ENCODE measurements around the gene PITPNB.
A peak's percentile ranks its signal among the peaks of the same experiment; 100 is the strongest.

Gene PITPNB

DNA sequence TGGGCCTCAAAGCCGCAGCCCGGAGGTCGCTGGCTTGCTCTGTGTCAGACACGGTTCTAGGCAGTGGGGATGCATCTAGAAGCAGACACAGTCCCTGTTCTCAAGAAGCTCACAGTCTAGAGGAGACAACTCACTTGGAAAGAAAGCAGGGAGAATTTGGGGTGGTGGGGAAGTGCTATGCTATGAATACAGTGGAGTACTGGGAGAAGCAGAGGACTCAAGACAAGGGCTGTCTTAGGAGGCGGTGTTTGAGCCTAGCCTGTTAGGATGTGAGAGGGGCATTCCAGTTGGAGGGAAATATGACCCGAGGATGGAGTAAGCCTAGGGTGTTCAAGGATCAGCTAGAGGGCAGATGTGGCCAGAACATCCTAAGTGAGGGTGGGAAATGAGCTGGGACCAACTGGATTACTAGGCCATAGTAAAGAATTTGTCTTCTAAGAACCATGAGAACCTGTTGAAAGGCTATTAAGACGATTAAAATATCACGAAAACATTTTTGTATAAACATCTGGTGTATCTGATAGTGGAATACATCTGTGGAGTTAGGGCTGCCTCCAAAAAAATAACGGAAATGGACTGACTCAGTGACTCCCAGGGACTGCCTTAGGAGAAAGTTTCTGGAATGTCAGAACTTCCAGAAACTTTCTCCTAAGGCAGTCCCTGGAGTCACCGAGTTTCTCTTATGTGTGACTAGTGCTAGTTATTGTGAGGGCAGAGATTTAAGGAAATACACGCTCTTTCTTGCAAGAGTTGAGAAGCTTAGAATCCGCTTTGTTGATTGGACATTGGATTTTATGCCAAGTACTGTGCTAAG lies 1.1 kb upstream of the PITPNB start:
- peak; percentile 25 for DNase-seq (ENCODE audit: low spot score)

DNA sequence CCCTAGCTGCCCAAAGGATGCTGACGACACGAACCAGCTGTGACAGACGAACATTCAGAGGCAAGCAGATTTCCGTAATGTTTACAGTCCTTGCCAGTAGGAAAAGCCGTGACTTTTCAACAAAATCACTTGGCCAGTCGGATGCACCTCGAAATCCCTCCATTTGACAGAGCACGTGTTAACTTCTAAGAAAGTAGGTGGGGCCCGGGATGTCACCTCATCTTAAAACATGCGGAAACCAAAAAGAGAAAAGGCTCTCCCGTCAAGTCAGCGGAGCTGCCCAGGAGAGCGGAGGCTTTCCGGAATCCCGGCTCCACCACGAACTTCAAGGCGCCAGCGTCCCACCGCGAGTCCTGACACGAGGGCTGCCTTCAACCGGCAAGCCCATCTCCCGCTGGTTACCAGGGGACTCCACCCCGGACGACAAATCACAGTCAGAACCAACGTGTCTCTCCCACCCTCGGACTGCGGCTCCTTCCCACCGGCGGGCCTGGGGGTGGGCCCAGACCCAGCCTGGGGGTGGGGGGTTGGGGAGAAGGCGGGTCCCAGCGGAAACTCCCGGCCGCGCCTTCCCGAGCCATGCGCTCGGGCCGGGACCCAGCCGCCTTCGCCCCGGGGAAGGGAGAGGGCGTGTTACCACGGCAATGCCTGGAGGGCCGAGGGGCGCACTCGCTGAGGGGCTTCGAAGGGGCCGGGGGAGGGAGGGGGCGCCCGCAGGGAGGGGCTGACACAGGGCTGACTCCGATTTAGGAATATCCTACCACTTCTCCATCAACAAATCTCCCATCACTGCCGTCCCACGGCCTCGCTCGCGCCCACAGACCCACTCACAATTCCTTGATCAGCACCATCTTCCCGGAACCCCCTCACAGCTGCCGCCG lies 475 bp downstream of the PITPNB start:
- DNase-seq (ENCODE audit: low spot score), result peak; percentile 21

DNA sequence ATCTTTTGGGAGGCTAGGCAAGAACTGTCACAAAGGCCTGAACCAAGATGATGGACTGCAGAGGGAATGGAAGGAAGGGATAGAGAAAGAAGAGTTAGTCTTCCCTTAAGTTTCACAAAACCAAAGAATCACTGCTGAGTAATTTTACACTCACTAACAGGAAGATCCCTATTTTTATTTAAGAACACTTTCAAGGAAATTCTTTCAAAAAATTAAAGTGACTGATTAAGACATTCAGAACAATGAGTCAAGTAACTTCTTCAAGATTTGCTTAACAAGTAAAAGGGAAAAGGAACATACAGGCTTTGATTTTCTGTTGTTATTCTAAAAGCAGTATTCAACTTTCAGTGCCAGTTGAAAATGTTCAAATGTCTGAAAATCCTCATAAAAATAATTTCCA lies 3.1 kb downstream of the PITPNB start:
- DNase-seq (ENCODE audit: low spot score), result no peak

DNA sequence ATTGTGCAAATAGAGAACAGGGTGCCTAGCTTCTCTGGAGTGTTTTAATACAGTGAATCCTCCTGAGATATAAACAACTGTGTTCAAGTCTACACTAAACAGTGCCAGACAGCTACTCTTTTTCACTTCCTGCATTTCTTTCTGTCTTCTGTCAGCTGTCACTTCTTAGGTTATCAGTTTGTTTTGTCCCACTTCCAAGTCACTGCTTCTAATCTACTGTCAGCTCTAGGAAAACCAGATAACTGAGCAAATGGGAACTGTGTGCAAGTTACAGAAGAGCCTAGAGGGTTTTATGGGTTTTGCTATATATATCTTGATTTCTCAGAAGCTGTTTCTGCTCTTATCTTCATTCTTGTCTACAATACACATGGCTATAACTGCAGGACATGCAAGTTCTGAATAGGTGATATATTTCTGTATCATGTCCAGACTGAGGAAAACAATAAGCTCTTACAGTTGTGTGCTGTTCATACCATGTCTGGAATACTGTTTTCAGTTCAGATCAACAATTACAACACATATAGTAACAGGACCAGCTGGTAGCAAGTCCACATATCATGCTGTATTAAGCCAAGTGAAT lies 5.8 kb downstream of the PITPNB start:
- DNase-seq (ENCODE audit: low spot score), result no peak

DNA sequence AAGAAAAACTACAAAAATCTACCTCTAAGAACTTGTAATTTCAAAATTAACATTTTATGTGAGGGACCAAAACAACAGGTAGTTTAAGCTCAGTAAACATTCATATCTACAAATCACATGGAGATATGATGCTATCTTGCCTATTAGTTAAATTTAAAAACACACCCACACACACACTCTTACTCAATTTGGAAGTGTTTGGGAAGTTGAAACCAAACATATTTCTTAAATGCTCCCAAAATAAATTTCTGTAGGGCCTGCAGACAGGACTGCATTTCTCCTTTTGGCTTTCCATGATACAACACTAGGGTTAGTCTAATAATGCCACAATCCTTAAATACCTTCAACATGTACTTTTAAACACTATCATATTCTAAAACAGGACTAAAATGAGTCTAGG lies 7.0 kb downstream of the PITPNB start:
- no peak for DNase-seq (ENCODE audit: low spot score)

DNA sequence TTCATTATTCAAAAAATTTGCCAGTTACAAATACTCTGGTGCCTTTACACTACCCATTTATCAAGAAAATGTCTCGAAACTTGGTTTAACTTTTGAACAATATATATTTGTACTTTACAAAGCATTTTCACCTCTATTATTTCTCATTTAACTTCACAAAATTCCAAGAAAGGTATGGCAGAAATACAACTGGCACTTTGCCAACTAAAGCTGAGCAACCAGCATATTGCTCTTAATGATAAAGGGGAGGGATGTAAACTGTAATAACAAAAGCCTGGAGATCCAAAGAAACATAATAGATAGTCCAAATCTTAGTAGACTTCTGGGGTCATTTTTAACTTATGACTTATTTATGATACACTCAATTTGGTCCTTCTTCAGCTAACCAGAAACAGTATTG lies 7.7 kb downstream of the PITPNB start:
- no peak for DNase-seq (ENCODE audit: low spot score)

DNA sequence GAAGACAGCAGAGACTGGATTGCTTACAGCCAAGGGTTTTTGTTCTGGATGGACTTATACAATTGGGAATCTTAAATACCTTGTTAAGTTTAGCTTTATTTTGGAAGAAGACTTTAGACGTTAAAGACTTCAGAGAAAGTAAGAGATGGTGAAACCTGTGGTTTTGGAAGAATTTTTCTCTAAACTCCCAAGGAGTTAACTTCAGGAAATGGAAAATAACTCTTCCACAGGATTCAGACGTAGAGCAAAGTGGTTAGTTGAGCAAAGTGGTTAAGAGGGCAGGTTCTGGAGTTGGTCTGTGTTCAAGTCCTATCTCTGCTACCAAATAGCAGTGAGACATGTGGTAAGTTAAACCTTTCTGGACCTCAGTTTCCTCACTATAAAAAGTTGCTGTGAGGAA lies 12.8 kb downstream of the PITPNB start:
- DNase-seq (ENCODE audit: low spot score), result no peak

DNA sequence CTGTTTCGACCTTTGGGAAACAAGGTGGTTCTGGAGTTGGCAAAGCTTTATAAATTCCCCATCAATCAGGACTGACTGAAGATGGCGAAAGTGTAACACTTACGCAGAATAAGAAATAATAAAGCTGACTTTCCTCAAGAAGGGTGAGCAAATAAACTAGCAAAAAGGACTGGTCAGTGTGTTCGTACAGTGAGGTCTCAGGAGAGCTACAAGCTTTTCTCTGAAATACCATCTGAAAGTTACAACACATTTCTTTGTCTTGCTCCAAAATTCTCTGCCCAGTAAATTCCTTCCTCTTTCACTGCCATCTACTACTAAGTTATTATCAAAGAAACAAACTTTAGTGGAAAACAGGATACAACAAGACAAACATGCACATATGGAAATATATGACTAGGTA lies 13.4 kb downstream of the PITPNB start:
- DNase-seq (ENCODE audit: low spot score), result no peak

DNA sequence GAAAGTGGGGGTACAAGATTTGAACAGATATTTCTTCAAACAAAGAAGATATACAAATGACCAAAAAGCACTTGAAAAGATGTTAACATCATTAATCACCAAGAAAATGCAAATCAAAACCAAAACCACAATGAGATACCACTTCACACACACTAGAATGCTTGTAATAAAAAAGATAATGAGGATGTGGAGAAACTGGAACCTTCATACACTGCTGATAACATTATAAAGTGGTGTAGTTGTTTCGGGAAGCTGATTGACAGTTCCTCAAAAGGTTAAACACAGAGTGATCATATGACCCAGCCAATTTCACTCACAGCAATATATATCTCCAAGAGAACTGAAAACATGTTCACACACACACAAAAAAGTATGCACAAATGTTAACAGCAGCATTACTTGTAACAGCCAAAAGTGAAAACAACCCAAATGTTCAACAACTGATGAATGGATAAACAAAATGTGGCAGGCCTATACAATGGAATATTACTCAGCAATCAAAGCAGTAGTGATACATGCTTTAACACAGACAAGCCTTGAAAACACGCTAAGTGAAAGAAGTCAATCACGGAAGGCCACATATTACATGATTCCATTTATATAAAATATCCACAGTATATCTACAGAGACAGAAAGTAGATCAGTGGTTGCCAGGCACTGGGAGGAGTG lies 15.1 kb downstream of the PITPNB start:
- no peak for DNase-seq (ENCODE audit: low spot score)

DNA sequence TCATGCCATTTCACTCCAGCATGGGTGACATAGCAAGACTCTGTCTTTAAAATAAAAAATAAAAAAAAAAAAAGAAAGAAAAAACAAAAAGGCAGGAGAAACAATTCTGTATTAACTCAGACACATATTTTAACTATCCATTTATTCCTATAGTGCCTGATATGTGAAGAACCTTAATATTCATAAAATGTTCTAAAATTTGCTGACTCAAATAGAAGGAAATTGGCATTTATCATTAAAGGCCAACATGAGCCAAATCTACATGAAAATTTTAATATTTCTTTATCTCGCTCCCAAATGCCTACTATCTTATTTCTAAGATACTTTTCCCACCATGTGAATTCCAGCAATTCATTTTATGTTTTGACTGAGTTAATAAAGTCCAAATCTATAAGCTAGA lies 18.9 kb downstream of the PITPNB start:
- no peak for DNase-seq (ENCODE audit: low spot score)

DNA sequence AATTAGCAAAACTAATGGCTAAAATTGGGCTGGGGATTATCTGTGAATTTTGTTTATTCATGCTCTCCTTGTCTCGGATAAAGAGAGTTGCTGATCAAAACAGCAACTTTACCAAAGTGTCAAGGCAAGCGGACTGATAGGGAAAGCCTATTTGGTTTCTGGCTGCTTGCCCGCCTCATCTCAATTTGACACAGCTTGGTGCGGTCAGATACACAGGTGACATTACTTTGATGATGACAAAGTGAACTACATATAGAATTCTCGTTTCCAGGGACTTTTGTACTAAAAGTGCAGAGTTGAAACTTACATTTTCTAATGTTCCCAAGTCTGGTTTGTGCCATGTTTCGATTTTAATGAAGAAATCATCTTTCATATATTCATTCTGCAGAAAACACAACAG lies 22.8 kb downstream of the PITPNB start:
- DNase-seq (ENCODE audit: low spot score), result no peak

DNA sequence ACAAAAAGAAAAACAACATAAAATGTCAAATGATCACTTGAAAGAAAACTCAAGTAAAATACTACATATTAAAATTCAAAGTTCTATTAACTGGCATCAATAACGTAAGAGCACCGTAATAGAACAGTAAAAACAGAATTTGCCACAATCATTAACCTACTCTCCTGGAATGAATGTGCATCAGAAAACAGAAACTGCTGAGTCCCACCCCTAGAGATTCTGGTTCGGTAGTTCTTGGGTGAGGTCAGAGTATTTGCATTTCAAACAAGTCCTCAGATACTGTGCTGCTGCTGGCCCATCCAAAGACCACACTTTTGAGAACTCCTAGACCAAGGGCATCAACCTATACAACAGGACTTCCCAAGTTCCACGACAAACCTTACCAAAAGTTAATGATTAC lies 23.5 kb downstream of the PITPNB start:
- no peak for DNase-seq (ENCODE audit: low spot score)

DNA sequence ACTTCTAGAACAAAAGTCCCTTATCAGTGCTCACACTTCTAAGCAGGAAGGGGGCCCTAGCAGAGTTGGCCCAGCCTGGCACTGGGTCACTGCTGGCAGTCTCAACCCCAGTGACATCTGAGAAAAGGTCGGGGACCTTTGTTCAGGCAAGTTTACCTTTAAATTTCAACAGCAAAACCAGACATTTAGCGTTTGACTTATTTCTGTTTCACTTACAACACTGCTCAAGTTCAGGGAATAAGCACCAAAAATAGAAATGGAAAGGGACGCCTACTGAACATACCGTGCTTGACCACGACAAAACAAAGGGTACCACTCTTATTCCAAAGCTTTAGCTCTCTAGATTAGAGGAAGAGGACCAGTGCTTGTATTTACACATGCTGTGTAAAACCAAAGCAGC lies 26.2 kb downstream of the PITPNB start:
- no peak for DNase-seq (ENCODE audit: low spot score)

DNA sequence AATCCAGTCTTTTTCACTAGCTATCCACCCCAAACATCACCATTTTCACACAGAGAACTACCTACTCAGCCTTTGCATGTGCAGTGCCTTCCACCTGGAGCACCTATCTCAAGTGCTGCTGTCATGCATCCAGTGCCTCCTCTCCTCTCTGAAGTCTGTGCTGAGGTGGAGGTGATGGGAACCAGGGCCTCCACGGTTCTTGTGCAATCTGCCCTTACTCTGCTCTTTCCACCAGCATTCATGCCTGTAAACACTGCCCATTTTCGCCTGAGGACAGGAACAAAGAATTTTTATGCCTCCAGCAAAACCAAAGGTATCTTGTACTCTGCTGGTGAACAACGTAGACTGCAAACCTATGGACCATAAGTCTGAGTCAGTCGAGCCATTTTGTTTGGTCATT lies 27.0 kb downstream of the PITPNB start:
- DNase-seq (ENCODE audit: low spot score), result no peak

DNA sequence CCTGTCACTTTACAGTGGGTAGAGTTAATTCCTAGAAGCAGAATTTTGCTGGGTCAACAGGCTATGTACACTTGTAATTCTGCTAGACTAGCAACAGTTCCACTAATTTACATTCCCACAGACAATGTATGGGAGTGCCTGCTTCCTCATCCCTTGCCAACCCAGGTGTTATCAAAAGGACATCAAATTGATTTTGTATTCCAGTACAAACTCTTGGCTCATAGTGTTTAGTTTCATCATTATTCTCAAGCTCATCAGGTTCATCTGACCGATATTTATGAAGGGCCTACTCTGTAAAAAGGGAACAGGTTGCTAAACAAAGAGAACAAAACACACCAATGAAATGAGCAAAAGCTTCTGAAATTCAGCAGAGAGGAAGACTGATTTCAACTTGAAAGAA lies 30.7 kb downstream of the PITPNB start:
- DNase-seq (ENCODE audit: low spot score), result no peak

DNA sequence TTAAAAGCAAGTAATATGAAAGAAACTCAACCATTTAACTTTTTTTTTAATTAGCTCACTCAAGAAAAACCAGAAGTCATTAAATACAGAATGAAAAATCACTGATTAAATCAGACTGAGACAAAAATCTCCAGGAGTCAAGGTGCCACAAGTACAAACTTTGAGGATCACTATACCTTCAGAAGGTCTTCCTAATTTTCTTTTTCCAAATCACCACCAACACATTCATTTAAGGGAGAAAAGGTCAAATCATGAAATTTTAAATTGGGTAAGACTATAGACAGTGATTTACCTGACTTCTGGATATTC lies 32.3 kb downstream of the PITPNB start:
- no peak for DNase-seq (ENCODE audit: low spot score)

DNA sequence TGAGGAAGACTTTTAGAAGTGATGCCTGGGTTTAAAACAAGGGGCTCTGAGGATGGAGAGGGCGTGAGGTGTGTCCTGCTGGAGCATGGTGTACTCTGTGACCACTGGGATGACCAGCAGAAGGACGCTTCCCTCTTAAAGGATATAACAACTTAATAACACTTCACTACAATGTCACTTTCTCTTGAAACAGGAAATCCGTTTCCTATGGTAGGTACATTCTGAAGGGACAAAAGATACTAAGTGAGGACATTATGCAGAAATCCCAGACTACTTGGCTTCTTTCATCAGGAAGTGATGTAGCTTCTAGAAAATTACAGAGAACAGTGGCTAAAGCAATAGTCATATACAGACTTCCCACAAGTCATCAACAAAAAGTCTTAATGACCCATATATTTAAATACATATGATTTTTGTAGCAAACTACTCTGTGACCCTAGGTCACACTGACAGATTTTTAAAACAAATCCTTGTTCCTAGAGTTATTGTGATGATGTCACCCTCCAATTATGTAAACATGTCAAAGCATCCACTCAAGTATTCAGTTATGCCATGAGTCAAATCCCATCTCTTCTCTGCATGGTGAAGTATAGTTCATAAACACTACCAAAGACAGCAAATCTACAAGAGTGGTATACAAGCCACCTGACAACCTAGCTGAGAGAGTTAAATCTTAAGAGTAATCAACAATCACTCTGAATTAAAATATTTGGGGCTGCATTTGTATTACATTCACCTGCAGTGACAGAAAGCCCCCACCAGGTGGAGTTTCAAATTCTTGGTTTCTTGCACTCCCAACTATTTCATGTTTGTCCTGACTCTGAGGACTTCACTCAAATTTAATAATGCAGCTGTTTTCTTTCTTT lies 32.8 kb downstream of the PITPNB start:
- DNase-seq (ENCODE audit: low spot score), result peak; percentile 52

DNA sequence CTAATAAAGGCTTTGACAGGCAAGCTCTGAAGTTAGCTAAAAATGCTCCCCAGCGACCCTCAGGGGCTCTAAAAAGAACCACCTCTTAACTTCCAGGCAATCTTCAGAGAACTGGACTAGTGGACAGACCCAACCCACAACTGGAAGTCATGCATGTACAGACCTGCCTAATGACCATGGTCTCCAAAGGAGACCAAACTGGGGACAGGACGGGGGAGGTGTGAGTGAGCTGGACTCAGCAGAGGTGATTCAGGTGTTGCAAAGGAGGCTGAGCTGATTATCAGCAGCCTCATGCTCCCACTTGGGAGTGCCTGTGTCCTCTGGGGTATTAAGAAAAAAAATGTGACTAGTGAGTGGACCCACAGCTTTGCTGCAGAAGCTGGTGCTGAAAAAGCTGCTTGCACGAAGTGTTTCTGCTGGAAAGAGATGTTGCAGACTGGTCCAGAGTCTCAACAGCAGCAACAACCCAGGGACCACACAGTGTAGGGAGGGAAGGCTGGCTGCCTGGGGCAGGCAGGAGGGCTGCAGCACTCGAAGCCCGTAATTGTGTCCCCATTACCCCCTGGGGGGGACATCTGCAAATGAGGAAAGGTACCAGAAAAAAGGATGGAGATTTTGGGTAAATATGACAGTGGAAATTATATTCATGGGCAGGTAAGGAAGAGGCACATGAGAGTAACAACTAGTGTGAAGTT lies 35.3 kb downstream of the PITPNB start:
- DNase-seq (ENCODE audit: low spot score), result no peak

DNA sequence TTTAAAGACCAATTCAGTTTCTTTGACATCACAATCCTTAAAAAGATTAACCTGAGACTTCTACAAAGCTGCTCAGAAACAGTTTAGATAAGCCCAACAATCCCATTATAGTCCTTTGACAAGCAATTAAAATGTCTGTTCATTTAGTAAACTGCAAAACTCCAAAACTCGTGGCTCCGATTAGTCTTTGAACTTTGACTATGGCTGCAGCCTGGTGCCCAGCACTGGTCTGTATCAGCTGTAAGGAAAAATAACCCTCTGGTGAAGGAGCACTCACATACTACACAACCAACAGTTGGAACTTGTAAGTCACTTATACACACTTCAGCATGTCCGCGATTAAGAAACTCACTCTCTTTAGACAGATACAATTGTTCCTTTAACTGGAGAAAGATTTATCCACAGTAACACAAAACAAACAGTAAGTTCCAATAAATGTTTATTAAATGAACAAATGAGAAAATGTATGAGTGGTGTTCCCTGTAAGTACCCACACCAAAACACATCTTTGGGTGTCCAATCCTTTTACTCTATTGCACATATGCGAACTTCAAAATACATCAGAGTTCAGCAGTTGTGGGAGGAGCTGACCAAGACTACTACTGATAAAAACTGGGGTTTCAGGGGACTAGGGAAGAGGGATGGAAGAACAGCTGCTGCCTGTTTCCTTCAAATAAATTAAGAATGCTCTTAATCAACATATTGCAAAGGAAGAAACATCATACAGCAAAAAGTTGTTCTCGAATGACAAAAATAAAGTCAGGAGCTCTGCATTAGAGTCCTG lies 36.4 kb downstream of the PITPNB start:
- DNase-seq (ENCODE audit: low spot score), result peak; percentile 18

DNA sequence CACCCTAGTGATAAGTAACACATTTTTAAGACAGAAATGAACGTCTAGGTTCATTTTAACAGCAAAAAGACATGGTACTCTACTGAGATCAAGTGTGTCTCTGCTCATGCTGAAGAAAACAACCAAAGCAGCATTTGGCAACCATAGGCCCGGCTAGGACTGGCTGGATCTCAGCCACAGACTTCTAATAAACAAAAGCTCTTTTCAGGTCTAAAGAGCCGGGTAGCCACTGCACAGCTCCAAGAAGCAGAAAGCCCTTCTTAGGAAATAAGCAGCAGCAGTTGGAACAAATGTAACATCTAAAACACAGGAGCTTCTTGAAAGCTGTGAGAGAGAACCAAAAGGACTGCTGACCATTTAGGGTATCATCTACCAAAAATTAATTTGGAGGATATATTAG lies 37.6 kb downstream of the PITPNB start:
- peak; percentile 94 for DNase-seq (ENCODE audit: low spot score)
